SU-DHL-6 (cell line): ENCODE results near the gene PLXNB1.

Experiments
- CTCF ChIP-seq: fragments of 200-600 bp; sonication (generic); IDR thresholded peaks from one replicate; pipeline ENCODE4 v1.5.1; 2017; ENCODE audit warnings: antibody characterized with exemption, mild to moderate bottlenecking, low read length, moderate library complexity; ENCODE audit not compliant: insufficient read depth, poor library complexity, severe bottlenecking
- EZH2phosphoT487 ChIP-seq: fragments of 200-600 bp; sonication (generic), shearing (Covaris generic); conservative IDR thresholded peaks from 2 replicates; pipeline ENCODE4 v1.6.1; 2018; ENCODE audit warnings: mild to moderate bottlenecking, antibody characterized with exemption, low read length, moderate library complexity, mixed read lengths

- TF ChIP-seq CTCF = no peak
- TF ChIP-seq EZH2phosphoT487 = no peak
Observed at GRCh38 chr3:48399387-48400172, 30.3 kb downstream of the PLXNB1 start.
